Stimulated activated CD4-positive, alpha-beta T cell treated with anti-CD3 and anti-CD28 coated beads, TNF-alpha, amount 100 ng/mL, for 1 hour (primary cell): Measurements from ENCODE around the gene PRG2.
"Not testable (repeated sequence)": the region's sequence is repeated elsewhere in the genome, so short reads cannot be mapped to it uniquely, and the experiment has no call there.

Experiments used
- DNase-seq, 3 donors: peaks; one replicate each; pipeline ENCODE4 v3.0.0-alpha.2; 2020; ENCODE audit warnings: low read depth in 3 of 3, low spot score in 1 of 3

PRG2 gene

GRCh38 chr11:57421066-57421465 lies 30.6 kb upstream of the PRG2 start:
- no peak for DNase-seq

DNA sequence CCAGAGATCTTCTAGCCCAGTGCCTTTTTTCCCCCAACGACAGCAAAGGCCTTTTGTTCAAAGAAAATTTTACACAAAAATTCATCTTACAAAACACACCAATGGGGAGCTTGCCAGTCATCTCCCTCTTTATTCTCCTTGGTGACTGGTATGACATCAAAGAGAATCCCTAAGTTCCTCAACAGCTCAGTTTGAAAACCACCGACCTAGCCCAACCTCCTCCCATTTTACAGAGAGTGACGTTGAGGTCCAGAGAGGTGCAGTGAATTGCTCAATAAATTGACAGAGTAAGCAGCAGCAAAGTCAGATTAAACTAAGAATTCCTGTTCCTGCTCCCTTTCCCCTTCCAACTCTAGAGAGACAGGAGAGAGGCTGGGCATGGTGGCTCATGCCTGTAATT lies 28.7 kb upstream of the PRG2 start:
- no peak for DNase-seq

GRCh38 chr11:57418131-57418530 lies 27.7 kb upstream of the PRG2 start:
- DNase-seq: no peak

DNA sequence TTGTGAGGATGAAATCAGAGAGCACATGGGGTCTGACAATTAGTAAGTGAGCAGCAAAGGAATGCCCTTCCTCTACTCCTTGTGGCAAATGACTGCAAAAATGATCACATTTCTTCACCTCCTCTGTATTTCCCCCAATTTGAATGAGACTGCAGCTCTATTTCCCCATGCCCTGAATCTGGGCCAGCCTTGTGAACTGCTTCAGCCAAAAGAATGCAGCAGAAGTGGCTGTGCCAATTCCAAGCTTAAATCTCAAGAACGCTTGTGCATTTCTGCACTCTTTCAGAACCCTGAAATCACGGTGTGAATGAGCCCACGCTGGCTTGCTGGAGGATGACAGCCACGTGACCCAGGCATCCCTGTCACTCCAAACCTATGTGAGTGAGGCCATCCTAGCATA lies 26.6 kb upstream of the PRG2 start:
- DNase-seq: no peak

GRCh38 chr11:57416436-57416835 lies 26.0 kb upstream of the PRG2 start:
- DNase-seq: no peak

DNA sequence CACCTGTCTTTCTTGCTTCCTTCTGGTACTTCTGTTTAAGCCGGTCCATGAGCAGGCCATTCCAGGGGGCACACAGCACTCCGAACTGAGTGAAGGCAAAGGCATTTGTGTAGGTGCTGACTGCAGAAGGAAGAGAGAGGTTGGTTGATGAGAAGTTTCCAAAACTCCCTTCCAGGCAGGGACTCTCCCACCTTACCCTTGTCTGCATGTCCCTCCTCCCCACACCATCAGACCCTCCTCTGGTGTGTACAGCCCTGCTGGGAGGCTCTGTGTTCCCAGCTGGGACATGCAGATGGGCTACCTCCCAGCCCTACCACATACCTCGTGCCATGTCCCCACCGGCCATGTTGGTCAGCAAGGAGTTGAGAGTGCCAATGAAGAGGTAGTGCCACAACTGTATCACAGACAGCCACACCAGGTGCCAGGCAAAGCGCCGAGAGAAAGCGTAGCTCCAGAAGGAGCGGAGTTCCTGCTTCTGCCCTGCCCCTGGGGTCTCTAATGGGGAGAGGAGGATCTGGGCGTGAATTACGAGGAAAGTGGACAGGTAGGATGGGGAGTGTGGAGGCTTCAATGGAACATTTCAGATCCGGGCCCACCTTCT lies 24.3 kb upstream of the PRG2 start:
- no peak for DNase-seq

- no peak for DNase-seq
These were observed 23.2 kb upstream of the PRG2 start for GRCh38 chr11:57413681-57414080.

DNA sequence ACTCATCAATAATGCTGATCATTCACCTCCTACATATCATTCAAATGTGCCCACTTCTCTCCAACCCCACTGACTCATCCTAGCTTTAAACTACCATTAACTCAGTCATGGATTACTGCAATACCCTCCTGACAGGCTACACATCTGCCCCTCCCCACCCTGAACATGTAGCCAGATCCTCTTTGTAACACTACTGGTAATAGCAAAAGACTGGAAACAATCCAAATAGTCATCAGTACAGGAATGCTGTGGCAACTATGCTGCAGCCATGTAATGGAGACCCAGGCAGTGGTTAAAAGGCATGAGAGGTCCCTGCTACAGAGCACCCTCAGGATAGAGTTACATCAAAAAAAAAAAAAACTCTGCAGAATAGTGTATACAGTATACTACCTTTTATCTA lies 19.8 kb upstream of the PRG2 start:
- no peak for DNase-seq

- no peak for DNase-seq
These were observed 19.1 kb upstream of the PRG2 start for GRCh38 chr11:57409321-57410100.

- DNase-seq: no peak
These were observed 18.3 kb upstream of the PRG2 start for GRCh38 chr11:57408771-57409170.

DNA sequence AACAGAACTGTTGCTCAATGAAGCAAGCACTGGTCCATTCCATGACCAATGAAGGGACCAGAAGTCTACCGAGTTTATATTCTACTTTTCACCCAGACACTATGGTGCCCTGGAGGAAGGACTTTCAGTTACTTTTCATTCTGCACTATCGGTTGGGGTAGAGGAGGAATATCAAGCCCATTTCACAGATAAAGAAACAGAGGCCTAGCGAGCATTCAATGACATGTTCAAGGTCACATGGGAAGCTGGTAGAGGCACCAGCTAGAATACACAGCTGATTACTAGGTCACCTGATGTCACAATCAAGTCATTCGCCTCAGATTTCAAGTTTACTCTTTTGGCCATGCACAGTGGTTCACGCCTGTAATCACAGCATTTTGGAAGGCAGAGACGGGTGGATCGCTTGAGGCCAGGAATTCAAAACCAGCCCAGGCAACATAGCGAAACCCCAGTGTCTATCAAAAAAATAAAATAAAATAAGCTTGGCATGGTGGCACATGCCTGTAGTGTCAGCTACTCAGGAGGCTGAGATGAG lies 17.6 kb upstream of the PRG2 start:
- no peak for DNase-seq

DNA sequence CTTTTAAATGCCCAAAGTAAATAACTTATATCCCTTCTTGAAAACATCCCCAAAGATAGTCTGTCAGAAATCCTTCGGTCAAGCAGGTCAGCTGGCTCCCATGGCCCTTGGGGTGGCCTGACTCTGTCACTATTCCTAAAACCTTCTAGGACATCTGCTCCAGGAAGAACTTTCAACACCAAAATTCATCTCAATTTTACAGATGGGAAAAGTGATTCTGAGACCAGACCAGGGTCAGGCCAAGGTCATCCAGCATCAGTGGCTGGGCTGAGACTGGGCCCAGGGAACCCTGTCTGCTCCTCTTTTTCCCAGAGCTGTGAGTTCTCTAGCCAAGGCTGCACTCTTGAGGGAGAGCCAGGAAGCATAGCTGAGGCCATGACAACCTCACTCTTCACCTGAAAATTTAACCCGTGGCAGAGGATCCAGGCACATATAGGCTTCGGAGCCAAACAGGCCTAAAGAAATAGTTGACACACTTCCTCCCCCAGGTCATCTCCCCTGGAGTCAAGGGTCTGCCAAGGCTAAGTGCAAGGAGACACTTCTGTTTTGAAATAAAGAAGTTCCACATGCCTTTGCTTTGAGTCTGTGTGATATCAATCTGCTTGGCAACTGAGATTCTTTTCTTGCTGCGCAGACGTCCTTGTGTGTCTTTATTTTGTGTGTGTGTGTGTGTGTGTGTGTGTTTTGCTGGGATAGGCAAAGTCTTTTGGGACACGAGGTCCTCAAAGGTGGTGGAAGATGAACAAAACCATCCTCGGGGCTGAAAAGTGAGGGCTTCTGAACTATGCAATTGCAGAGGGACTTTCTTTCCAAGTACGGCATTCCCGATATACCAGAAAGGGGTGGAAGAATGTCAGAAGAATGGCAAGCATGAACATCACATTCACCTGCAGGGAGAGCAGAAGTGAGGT lies 16.8 kb upstream of the PRG2 start:
- DNase-seq: no peak

DNA sequence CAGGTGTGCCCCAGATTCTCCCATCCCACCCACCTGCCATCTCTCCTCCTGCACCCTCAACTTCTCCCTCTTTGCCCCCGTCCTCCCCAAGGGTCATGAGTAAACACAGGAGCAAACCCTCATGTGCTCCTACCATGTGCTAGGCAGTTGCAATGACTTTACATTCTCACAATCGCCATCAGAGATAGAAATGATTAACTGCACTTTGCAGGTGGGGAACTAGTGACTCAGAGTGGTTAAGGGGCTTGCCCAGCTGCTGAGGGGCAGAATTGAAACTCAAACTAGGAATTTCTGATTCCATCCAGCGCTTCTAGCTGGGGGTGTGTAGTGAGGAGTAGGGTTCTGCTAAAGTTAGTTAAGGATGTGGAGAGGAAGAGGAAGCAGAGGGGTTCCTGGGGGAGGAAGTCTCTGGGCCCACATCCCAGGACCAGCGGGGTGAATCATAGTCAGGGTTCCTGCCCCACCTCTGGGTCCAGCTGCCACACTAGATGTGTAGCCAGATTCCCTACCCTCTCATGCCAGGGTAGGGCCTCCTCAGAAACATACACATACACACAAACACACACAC lies 16.0 kb upstream of the PRG2 start:
- DNase-seq: no peak

GRCh38 chr11:57405271-57405860 lies 14.9 kb upstream of the PRG2 start:
- no peak for DNase-seq

DNA sequence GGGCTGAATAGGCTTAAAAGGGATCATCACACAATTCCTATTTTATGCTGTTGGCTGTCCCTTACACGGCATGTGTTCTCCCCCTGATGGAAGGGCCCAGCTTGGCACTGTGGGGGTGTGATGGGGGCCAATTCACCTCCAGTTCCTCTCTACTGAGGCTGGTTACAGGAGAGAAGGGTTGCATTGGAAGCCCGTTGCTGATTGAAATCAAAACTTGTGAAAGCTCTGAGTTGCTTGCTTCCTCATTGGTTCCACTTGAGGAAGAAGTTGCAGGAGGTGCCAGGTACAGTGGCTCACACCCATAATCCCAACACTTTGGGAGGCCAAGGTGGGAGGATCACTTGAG lies 13.3 kb upstream of the PRG2 start:
- no peak for DNase-seq

GRCh38 chr11:57403003-57403801 lies 12.8 kb upstream of the PRG2 start:
- not testable (repeated sequence) for DNase-seq

GRCh38 chr11:57402188-57403002 lies 11.9 kb upstream of the PRG2 start:
- DNase-seq: no peak

- DNase-seq: no peak
These were observed 9.6 kb upstream of the PRG2 start for GRCh38 chr11:57399972-57400578.

GRCh38 chr11:57399221-57399620 lies 8.8 kb upstream of the PRG2 start:
- no peak for DNase-seq
